Upper lobe of left lung (tissue), 6 donors: ENCODE results near the gene LITAFD. TPM values are rescaled to one million over a fixed set of nuclear protein-coding genes. Genes with fewer than 3 reads are reported as not detected.

Experiments used
- ATAC-seq, 2 donors: fragments of 200-7000 bp; cut with Tn5 transposase; one replicate each; pipeline ENCODE4 v1.9.1; 2022; ENCODE audit warnings: mild to moderate bottlenecking in 2 of 2, moderate library complexity in 2 of 2; ENCODE audit not compliant: low FRiP score in 2 of 2
- DNase-seq, 2 donors: peaks; one replicate each; pipeline ENCODE4 v3.0.0-alpha.2; 2019 to 2020
- H3K27ac ChIP-seq, 4 donors: fragments of 200-600 bp; sonication (generic); one replicate each; pipeline ENCODE4 v1.5.1; 2016 to 2019
- H3K27me3 ChIP-seq, 4 donors: fragments of 200-600 bp; sonication (generic); one replicate each; pipeline ENCODE4 v1.5.1; 2017 to 2019
- H3K36me3 ChIP-seq, 4 donors: fragments of 200-600 bp; sonication (generic); one replicate each; pipeline ENCODE4 v1.5.1; 2016 to 2019
- H3K4me1 ChIP-seq, 4 donors: fragments of 200-600 bp; sonication (generic); one replicate each; pipeline ENCODE4 v1.5.1; 2018 to 2019
- H3K4me3 ChIP-seq, 4 donors: fragments of 200-600 bp; sonication (generic); one replicate each; pipeline ENCODE4 v1.5.1; 2017 to 2019; ENCODE audit warnings: mild to moderate bottlenecking in 2 of 4, moderate library complexity in 1 of 4
- H3K9me3 ChIP-seq, 4 donors: fragments of 200-600 bp; sonication (generic); one replicate each; pipeline ENCODE4 v1.5.1; 2018 to 2019
- CTCF ChIP-seq, 6 experiments: fragments of 450-650 bp in 4 of 6; fragments of 200-600 bp in 2 of 6; sonication (generic) in 2 of 6; IDR thresholded peaks; one replicate each; pipeline ENCODE4 v1.5.1; 2016 to 2019; ENCODE audit warnings: antibody characterized with exemption in 6 of 6
- EP300 ChIP-seq, 4 donors: sonication (generic); formaldehyde crosslinking; IDR thresholded peaks; one replicate each; pipeline ENCODE4 v1.5.1; 2017; ENCODE audit warnings: antibody characterized with exemption in 4 of 4, control low read depth in 2 of 4
- POLR2A ChIP-seq, 4 donors: fragments of 450-650 bp; IDR thresholded peaks; one replicate each; pipeline ENCODE4 v1.5.1; 2016 to 2017; ENCODE audit warnings: antibody characterized with exemption in 4 of 4, mild to moderate bottlenecking in 2 of 4
- POLR2AphosphoS5 ChIP-seq, 2 donors: sonication (generic); formaldehyde crosslinking; IDR thresholded peaks; one replicate each; pipeline ENCODE4 v1.5.1; 2017; ENCODE audit warnings: antibody characterized with exemption in 2 of 2
- WGBS, 2 donors: methylation state at CpG; one replicate each; pipeline ENCODE4 v1.1.5; 2017 to 2018; 5-methylcytosine and 5-hydroxymethylcytosine counted together
- total RNA-seq, 6 donors: library from RNA; depleted of rRNA in 4 of 6; stranded (reverse); fragments of >200 nt in 4 of 6; gene quantifications; one replicate each; pipeline versions ENCODE4 v1.1.0 to v1.2.1, GENCODE V29; 2016 to 2021
- donor health status: DM: no; HTN: no; CAD: no; lungs with moderate emphysema.
- donor health status: DM: no; HTN: yes; CAD: no; lungs with severe emphysema.

LITAFD gene
- total RNA-seq, 6 donors from 2014 or later, result not detected

- Histone ChIP-seq H3K4me3 (no peak overlapping the region), H3K36me3 (peaks cover 0 to 32% (median 18%) of the 10 kb centered on the region in 4 donors), H3K27ac (no peak overlapping the region), H3K4me1 (peaks cover 7 to 13% (median 9%) of the 10 kb centered on the region in 4 donors), H3K27me3 (no peaks in the 10 kb centered on the region), H3K9me3 (no peaks in the 10 kb centered on the region)
- TF ChIP-seq POLR2AphosphoS5 (IDR thresholded peaks at IDR 0.05) (no peak), CTCF (IDR thresholded peaks at IDR 0.05) (no peak), EP300 (IDR thresholded peaks at IDR 0.05) (no peak)
- DNase-seq, result no peak
- no peak for ATAC-seq
- WGBS, 2 donors, result 86 to 95% methylated on average over 6 of the region's 6 CpGs
Measured at GRCh38 chr16:8887431-8887765, 5.2 kb downstream of the LITAFD start.

GRCh38 chr16:8887952-8888560 lies 5.9 kb downstream of the LITAFD start:
- Histone ChIP-seq H3K9me3 (no peaks in the 10 kb centered on the region), H3K36me3 (peaks cover 0 to 38% (median 21%) of the 10 kb centered on the region in 4 donors), H3K4me1 (peaks cover 7 to 13% (median 9%) of the 10 kb centered on the region in 4 donors), H3K27me3 (no peaks in the 10 kb centered on the region), H3K27ac (no peak overlapping the region), H3K4me3 (no peak overlapping the region)
- WGBS, 2 donors, result 85 to 90% methylated on average over 14 to 15 of the region's 16 CpGs
- no peak for TF ChIP-seq EP300 (IDR thresholded peaks at IDR 0.05)
- TF ChIP-seq POLR2AphosphoS5 (IDR thresholded peaks at IDR 0.05), result no peak
- TF ChIP-seq POLR2A (IDR thresholded peaks at IDR 0.05), result no peak
- no peak for TF ChIP-seq CTCF (IDR thresholded peaks at IDR 0.05)
- DNase-seq (no peak), ATAC-seq (no peak)

- ATAC-seq, result no peak
- no peak for TF ChIP-seq POLR2A (IDR thresholded peaks at IDR 0.05)
- no peak for TF ChIP-seq POLR2AphosphoS5 (IDR thresholded peaks at IDR 0.05)
- TF ChIP-seq EP300 (IDR thresholded peaks at IDR 0.05), result no peak
- TF ChIP-seq CTCF (IDR thresholded peaks at IDR 0.05), result no peak
- DNase-seq, result peak in 1 of 2 donors; percentile 62
- Histone ChIP-seq H3K27ac (no peak overlapping the region), H3K4me1 (peaks cover 7 to 13% (median 9%) of the 10 kb centered on the region in 4 donors), H3K36me3 (peaks cover 4 to 49% (median 32%) of the 10 kb centered on the region in 4 donors), H3K9me3 (no peaks in the 10 kb centered on the region), H3K4me3 (no peak overlapping the region), H3K27me3 (no peaks in the 10 kb centered on the region)
- WGBS, 2 donors, result 78 to 86% methylated on average over 13 to 22 of the region's 23 CpGs
Measured at GRCh38 chr16:8888951-8889892, 7.1 kb downstream of the LITAFD start.

GRCh38 chr16:8889893-8890548 lies 7.9 kb downstream of the LITAFD start:
- no peak for TF ChIP-seq POLR2A (IDR thresholded peaks at IDR 0.05)
- TF ChIP-seq POLR2AphosphoS5 (IDR thresholded peaks at IDR 0.05), result no peak
- Histone ChIP-seq H3K9me3 (no peaks in the 10 kb centered on the region), H3K4me3 (no peak overlapping the region), H3K36me3 (peaks cover 9 to 57% (median 40%) of the 10 kb centered on the region in 4 donors), H3K4me1 (peaks cover 7 to 13% (median 9%) of the 10 kb centered on the region in 4 donors), H3K27me3 (no peaks in the 10 kb centered on the region), H3K27ac (no peak overlapping the region)
- DNase-seq (no peak), ATAC-seq (no peak)
- WGBS, 2 donors, result 84 to 85% methylated on average over 14 of the region's 14 CpGs

GRCh38 chr16:8890549-8890921 lies 8.4 kb downstream of the LITAFD start:
- Histone ChIP-seq H3K4me1 (peaks cover 7 to 11% (median 8%) of the 10 kb centered on the region in 4 donors), H3K27ac (no peak overlapping the region), H3K4me3 (no peak overlapping the region), H3K9me3 (no peaks in the 10 kb centered on the region), H3K36me3 (peaks cover 14 to 63% (median 45%) of the 10 kb centered on the region in 4 donors), H3K27me3 (no peaks in the 10 kb centered on the region)
- DNase-seq, result no peak
- 98 to 100% methylated on average over 2 to 5 of the region's 5 CpGs for WGBS, 2 donors
- TF ChIP-seq CTCF (IDR thresholded peaks at IDR 0.05) (no peak), EP300 (IDR thresholded peaks at IDR 0.05) (no peak), POLR2AphosphoS5 (IDR thresholded peaks at IDR 0.05) (no peak), POLR2A (IDR thresholded peaks at IDR 0.05) (no peak)
- no peak for ATAC-seq
